Gastrocnemius medialis (tissue), 4 donors: ENCODE results near the gene CRLF3. TPM values are rescaled to one million over a fixed set of nuclear protein-coding genes. Genes with fewer than 3 reads are reported as not detected.
"Not testable (repeated sequence)": the region's sequence is repeated elsewhere in the genome, so short reads cannot be mapped to it uniquely, and the experiment has no call there.

Source experiments
- ATAC-seq, 2 donors: fragments of 150-250 bp; one replicate each; pipeline ENCODE4 v1.9.1; 2016
- DNase-seq, 2 donors: peaks; one replicate each; pipeline ENCODE4 v3.0.0-alpha.2; 2019
- H3K27ac ChIP-seq, 4 donors: fragments of 200-600 bp; sonication (generic); 1 replicate in 1 of 4; 2 replicates in 3 of 4; pipeline ENCODE4 v1.5.1; 2016 to 2018; ENCODE audit warnings: mild to moderate bottlenecking in 2 of 4, moderate library complexity in 1 of 4
- H3K27me3 ChIP-seq, 3 donors: fragments of 200-600 bp; sonication (generic) in 2 of 3; 1 replicate in 1 of 3; 2 replicates in 2 of 3; pipeline versions ENCODE4 v1.5.1 to v1.6.0; 2016 to 2019; ENCODE audit warnings: mild to moderate bottlenecking in 1 of 3, moderate library complexity in 1 of 3
- H3K36me3 ChIP-seq, 2 donors: fragments of 200-600 bp; sonication (generic) in 1 of 2; one replicate each; pipeline ENCODE4 v1.5.1; 2017 to 2018
- H3K4me1 ChIP-seq, 2 donors: fragments of 200-600 bp; sonication (generic) in 1 of 2; one replicate each; pipeline ENCODE4 v1.5.1; 2016 to 2017; ENCODE audit warnings: mild to moderate bottlenecking in 2 of 2
- H3K4me3 ChIP-seq, 4 donors: fragments of 200-600 bp; sonication (generic) in 3 of 4; 1 replicate in 1 of 4; 2 replicates in 3 of 4; pipeline ENCODE4 v1.5.1; 2016 to 2019; ENCODE audit warnings: mild to moderate bottlenecking in 2 of 4
- H3K9me3 ChIP-seq, 3 donors: fragments of 200-600 bp; sonication (generic) in 2 of 3; 1 replicate in 1 of 3; 2 replicates in 2 of 3; pipeline ENCODE4 v1.5.1; 2016 to 2019
- CTCF ChIP-seq, 5 experiments: fragments of 450-650 bp in 3 of 5; fragments of 200-600 bp in 2 of 5; sonication (generic) in 2 of 5; IDR thresholded peaks in 4 of 5; conservative IDR thresholded peaks in 1 of 5; 1 replicate in 4 of 5; 2 replicates in 1 of 5; pipeline ENCODE4 v1.5.1; 2016 to 2019; ENCODE audit warnings: antibody characterized with exemption in 5 of 5, mild to moderate bottlenecking in 3 of 5, moderate library complexity in 3 of 5
- POLR2A ChIP-seq, 2 donors: fragments of 450-650 bp; IDR thresholded peaks; one replicate each; pipeline ENCODE4 v1.6.1; 2017; ENCODE audit warnings: antibody characterized with exemption in 2 of 2, mild to moderate bottlenecking in 2 of 2, moderate library complexity in 2 of 2
- in situ Hi-C, 4 donors: fragments of 200-750 bp; cut with MboI; loops; one replicate each; pipeline versions ENCODE4 v1.15.0 to v1.8.0; 2017; ENCODE audit warnings: low sequenced_read_pairs in 4 of 4
- intact Hi-C: fragments of 100-400 bp; cut with DNase I; formaldehyde crosslinking; loops from one replicate; pipeline ENCODE4 v1.15.1; 2023; ENCODE audit warnings: low total_unique reads
- total RNA-seq, 4 donors: library from RNA; depleted of rRNA; stranded (reverse); fragments of >200 nt; gene quantifications; one replicate each; pipeline versions ENCODE4 v1.1.0 to v1.2.3, GENCODE V29; 2016

The CRLF3 gene
- total RNA-seq, 4 donors from 2014 or later: 3.5 to 6.4 (median 5.0) TPM

GRCh38 chr17:30827082-30827481 lies 2.6 kb upstream of the CRLF3 start:
- in situ Hi-C loops: no loop called here

GRCh38 chr17:30824002-30824355 lies 513 bp downstream of the CRLF3 start:
- in situ Hi-C loops (no loop called here), intact Hi-C loops (loop anchor here (5.0 to 10.0 kb wide), 2 partner anchors 92 to 271 kb away; partner anchors contain the start of gene NF1)
- Histone ChIP-seq H3K27ac (peak overlapping the region; percentile 75 to 85 (median 81)), H3K9me3 (no peaks in the 10 kb centered on the region), H3K4me1 (peaks cover 23 to 26% of the 10 kb centered on the region in 2 donors), H3K4me3 (peak overlapping the region; percentile 94 to 98 (median 94)), H3K27me3 (no peaks in the 10 kb centered on the region), H3K36me3 (no peaks in the 10 kb centered on the region)
- DNase-seq: no peak
- ATAC-seq: peak; percentile 20 to 22
- TF ChIP-seq CTCF (IDR thresholded peaks at IDR 0.05 in 4 of 5, conservative IDR thresholded peaks at IDR 0.05 in 1 of 5): no peak
- TF ChIP-seq POLR2A (IDR thresholded peaks at IDR 0.05): no peak

More at GRCh38 chr17:30827082-30827481, 2.6 kb upstream of the CRLF3 start:
- no peak for ATAC-seq
- TF ChIP-seq POLR2A (IDR thresholded peaks at IDR 0.05) (no peak), CTCF (IDR thresholded peaks at IDR 0.05 in 4 of 5, conservative IDR thresholded peaks at IDR 0.05 in 1 of 5) (no peak)
- intact Hi-C loops: loop anchor here (10.0 kb wide), 1 partner anchor 268 kb away; the partner anchor contains the start of gene NF1
- H3K9me3 ChIP-seq: no peaks in the 10 kb centered on the region
- no peak overlapping the region for H3K27ac ChIP-seq
- H3K36me3 ChIP-seq: no peaks in the 10 kb centered on the region
- H3K27me3 ChIP-seq: no peaks in the 10 kb centered on the region
- no peak for DNase-seq
- H3K4me1 ChIP-seq: peaks cover 25% of the 10 kb centered on the region in 2 donors
- H3K4me3 ChIP-seq: no peak overlapping the region

DNA sequence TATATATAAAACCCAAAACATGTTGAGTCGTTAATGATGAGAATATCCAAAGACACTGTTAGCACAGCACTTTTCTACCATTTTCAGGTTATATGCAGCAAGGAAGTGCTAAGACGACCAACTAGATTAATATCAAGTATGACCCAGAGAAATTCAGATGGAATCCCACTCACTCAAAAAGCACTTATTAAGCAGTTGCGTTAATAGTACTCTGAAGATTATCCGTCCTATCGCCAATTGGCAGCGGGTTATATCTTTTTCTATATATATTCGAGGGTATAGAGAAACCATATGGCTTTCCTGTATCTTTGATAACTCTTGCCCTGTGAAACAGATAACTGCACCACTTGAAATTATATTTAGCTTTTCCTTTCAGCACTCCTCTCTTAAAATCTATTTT lies 1.1 kb downstream of the CRLF3 start:
- in situ Hi-C loops: no loop called here
- H3K36me3 ChIP-seq: no peaks in the 10 kb centered on the region
- no peaks in the 10 kb centered on the region for H3K9me3 ChIP-seq
- peak overlapping the region; percentile 94 to 98 (median 94) for H3K4me3 ChIP-seq
- no peaks in the 10 kb centered on the region for H3K27me3 ChIP-seq
- intact Hi-C loops: loop anchor here (5.0 to 10.0 kb wide), 2 partner anchors 91 to 271 kb away; partner anchors contain the start of gene NF1
- DNase-seq (no peak), ATAC-seq (no peak)
- peaks cover 23 to 26% of the 10 kb centered on the region in 2 donors for H3K4me1 ChIP-seq
- TF ChIP-seq POLR2A (IDR thresholded peaks at IDR 0.05) (no peak), CTCF (IDR thresholded peaks at IDR 0.05 in 4 of 5, conservative IDR thresholded peaks at IDR 0.05 in 1 of 5) (no peak)
- peak overlapping the region in 3 of 4 donors; percentile 75 to 83 (median 79) for H3K27ac ChIP-seq

GRCh38 chr17:30822919-30823318 lies 1.6 kb downstream of the CRLF3 start:
- H3K36me3 ChIP-seq, in situ Hi-C loops, H3K9me3 ChIP-seq, H3K27me3 ChIP-seq, H3K27ac ChIP-seq, DNase-seq, ATAC-seq: not testable (repeated sequence)
- H3K4me1 ChIP-seq: peaks cover 23 to 26% of the 10 kb centered on the region in 2 donors
- intact Hi-C loops: loop anchor here (5.0 to 10.0 kb wide), 2 partner anchors 91 to 272 kb away; partner anchors contain the start of gene NF1
- H3K4me3 ChIP-seq: peak overlapping the region in 2 of 4 donors; percentile 94 to 95

DNA sequence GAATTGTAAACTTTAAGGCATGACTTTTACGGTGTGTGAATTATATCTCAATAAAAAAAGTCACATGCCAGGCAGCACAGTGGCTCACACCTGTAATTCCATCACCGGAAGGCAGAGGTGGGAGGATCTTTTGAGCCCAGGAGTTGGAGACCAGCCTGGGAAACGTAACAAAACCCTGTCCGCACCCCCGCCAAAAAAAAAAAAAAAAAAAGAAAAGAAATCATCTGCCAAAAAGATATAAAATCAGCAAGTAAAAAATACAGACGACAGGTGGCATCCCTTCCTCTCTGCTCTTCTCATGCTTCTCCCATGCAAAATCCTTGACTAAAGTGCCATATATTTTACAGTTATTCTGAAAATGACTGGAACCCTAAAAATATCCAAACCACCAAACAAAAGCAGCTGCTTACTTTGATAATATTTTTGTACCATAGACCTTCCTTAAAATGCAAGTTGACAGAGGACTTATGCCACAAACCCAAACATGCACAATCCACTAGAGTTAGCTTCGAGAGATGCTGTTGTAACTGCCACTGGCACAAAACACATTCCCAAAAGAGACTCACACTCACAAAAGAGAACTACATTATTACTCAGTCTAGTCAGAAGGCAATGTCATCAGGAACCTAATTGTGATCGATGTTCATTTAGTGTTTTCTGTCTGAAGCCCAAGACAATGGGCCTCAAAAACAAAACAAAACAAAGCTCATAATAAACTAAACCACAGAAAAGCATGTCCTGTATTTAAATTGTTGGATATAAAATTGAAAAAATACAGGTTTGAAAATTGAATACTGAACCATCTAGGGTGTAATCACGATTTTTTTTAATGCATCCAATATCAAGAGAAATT lies 2.4 kb downstream of the CRLF3 start:
- DNase-seq: no peak
- Histone ChIP-seq H3K36me3 (no peaks in the 10 kb centered on the region), H3K27ac (no peak overlapping the region), H3K27me3 (no peaks in the 10 kb centered on the region), H3K4me1 (peaks cover 23 to 26% of the 10 kb centered on the region in 2 donors), H3K9me3 (no peaks in the 10 kb centered on the region), H3K4me3 (no peak overlapping the region)
- no peak for ATAC-seq
- in situ Hi-C loops: no loop called here
- intact Hi-C loops: loop anchor here (5.0 to 10.0 kb wide), 2 partner anchors 90 to 273 kb away; partner anchors contain the start of gene NF1
- TF ChIP-seq CTCF (IDR thresholded peaks at IDR 0.05 in 4 of 5, conservative IDR thresholded peaks at IDR 0.05 in 1 of 5) (no peak), POLR2A (IDR thresholded peaks at IDR 0.05) (no peak)
